HEK293 (cell line): ENCODE measurements around the gene MARVELD1.

Experiments used
- AEBP2 ChIP-seq: fragments of 450-650 bp; formaldehyde crosslinking; IDR thresholded peaks from 2 replicates; pipeline ENCODE4 v1.5.1; 2016; ENCODE audit warnings: missing biosample characterization, missing genetic modification characterization, borderline replicate concordance
- BCL11B ChIP-seq: fragments of 450-650 bp; formaldehyde crosslinking; IDR thresholded peaks from 2 replicates; pipeline ENCODE4 v1.5.1; 2016; ENCODE audit warnings: low read depth, missing biosample characterization, missing genetic modification characterization
- KLF9 ChIP-seq: fragments of 450-650 bp; formaldehyde crosslinking; IDR thresholded peaks from 2 replicates; pipeline ENCODE4 v1.5.1; 2016; ENCODE audit warnings: missing biosample characterization, missing genetic modification characterization, low read depth
- PRDM10 ChIP-seq: fragments of 450-650 bp; formaldehyde crosslinking; IDR thresholded peaks from 2 replicates; pipeline ENCODE4 v1.5.1; 2016; ENCODE audit warnings: missing biosample characterization, missing genetic modification characterization
- TRIM28 ChIP-seq: IDR thresholded peaks from 2 replicates; pipeline ENCODE4 v1.6.1; 2011; ENCODE audit warnings: low read length, control low read depth, borderline replicate concordance
- WT1 ChIP-seq: fragments of 450-650 bp; formaldehyde crosslinking; IDR thresholded peaks from 2 replicates; pipeline ENCODE4 v1.5.1; 2016; ENCODE audit warnings: missing biosample characterization, missing genetic modification characterization
- YY1 ChIP-seq: fragments of 450-650 bp; formaldehyde crosslinking; IDR thresholded peaks from 2 replicates; pipeline ENCODE4 v1.5.1; 2018; ENCODE audit warnings: missing biosample characterization, missing genetic modification characterization
- ZBTB1 ChIP-seq: fragments of 450-650 bp; formaldehyde crosslinking; IDR thresholded peaks from 2 replicates; pipeline ENCODE4 v1.5.1; 2016; ENCODE audit warnings: missing biosample characterization, missing genetic modification characterization
- ZFP41 ChIP-seq: fragments of 450-650 bp; formaldehyde crosslinking; IDR thresholded peaks from 2 replicates; pipeline ENCODE4 v1.5.1; 2016; ENCODE audit warnings: missing biosample characterization, missing genetic modification characterization, borderline replicate concordance
- ZNF138 ChIP-seq: fragments of 450-650 bp; formaldehyde crosslinking; IDR thresholded peaks from 2 replicates; pipeline ENCODE4 v1.5.1; 2016; ENCODE audit warnings: missing biosample characterization, missing genetic modification characterization, borderline replicate concordance
- ZNF155 ChIP-seq: fragments of 450-650 bp; formaldehyde crosslinking; IDR thresholded peaks from 2 replicates; pipeline ENCODE4 v1.5.1; 2016; ENCODE audit warnings: missing biosample characterization, missing genetic modification characterization
- ZNF202 ChIP-seq: fragments of 450-650 bp; formaldehyde crosslinking; IDR thresholded peaks from 2 replicates; pipeline ENCODE4 v1.5.1; 2016; ENCODE audit warnings: missing biosample characterization, missing genetic modification characterization, borderline replicate concordance
- ZNF266 ChIP-seq: fragments of 450-650 bp; formaldehyde crosslinking; IDR thresholded peaks from 2 replicates; pipeline ENCODE4 v1.5.1; 2016; ENCODE audit warnings: missing biosample characterization, missing genetic modification characterization, low read depth
- ZNF311 ChIP-seq: fragments of 450-650 bp; formaldehyde crosslinking; IDR thresholded peaks from 2 replicates; pipeline ENCODE4 v1.5.1; 2017; ENCODE audit warnings: missing biosample characterization, missing genetic modification characterization, borderline replicate concordance
- ZNF324 ChIP-seq: fragments of 450-650 bp; formaldehyde crosslinking; IDR thresholded peaks from 2 replicates; pipeline ENCODE4 v1.5.1; 2016; ENCODE audit warnings: missing biosample characterization, missing genetic modification characterization
- ZNF341 ChIP-seq: fragments of 450-650 bp; formaldehyde crosslinking; IDR thresholded peaks from 2 replicates; pipeline ENCODE4; 2016; ENCODE audit warnings: low read depth, missing biosample characterization, missing genetic modification characterization
- ZNF398 ChIP-seq: fragments of 450-650 bp; formaldehyde crosslinking; IDR thresholded peaks from 2 replicates; pipeline ENCODE4 v1.5.1; 2017; ENCODE audit warnings: missing biosample characterization, missing genetic modification characterization
- ZNF426 ChIP-seq: fragments of 450-650 bp; formaldehyde crosslinking; IDR thresholded peaks from 2 replicates; pipeline ENCODE4 v1.5.1; 2017; ENCODE audit warnings: missing biosample characterization, missing genetic modification characterization, mild to moderate bottlenecking, inconsistent platforms, moderate library complexity
- ZNF433 ChIP-seq: fragments of 450-650 bp; formaldehyde crosslinking; IDR thresholded peaks from 2 replicates; pipeline ENCODE4 v1.5.1; 2016; ENCODE audit warnings: missing biosample characterization, missing genetic modification characterization, low read depth
- ZNF530 ChIP-seq: fragments of 450-650 bp; formaldehyde crosslinking; IDR thresholded peaks from 2 replicates; pipeline ENCODE4 v1.5.1; 2016; ENCODE audit warnings: low read depth, missing biosample characterization, missing genetic modification characterization
- ZNF571 ChIP-seq: fragments of 450-650 bp; formaldehyde crosslinking; IDR thresholded peaks from 2 replicates; pipeline ENCODE4 v1.5.0; 2017; ENCODE audit warnings: missing biosample characterization, missing genetic modification characterization
- ZNF580 ChIP-seq: fragments of 450-650 bp; formaldehyde crosslinking; IDR thresholded peaks from 2 replicates; pipeline ENCODE4 v1.5.1; 2016; ENCODE audit warnings: missing biosample characterization, missing genetic modification characterization
- ZNF596 ChIP-seq: fragments of 450-650 bp; IDR thresholded peaks from 2 replicates; pipeline ENCODE4 v1.5.0; 2018; ENCODE audit warnings: missing biosample characterization, mild to moderate bottlenecking, missing genetic modification characterization, moderate library complexity
- ZNF610 ChIP-seq: fragments of 450-650 bp; formaldehyde crosslinking; IDR thresholded peaks from 2 replicates; pipeline ENCODE4 v1.5.1; 2016; ENCODE audit warnings: missing biosample characterization, missing genetic modification characterization, borderline replicate concordance
- ZNF621 ChIP-seq: fragments of 450-650 bp; formaldehyde crosslinking; IDR thresholded peaks from 2 replicates; pipeline ENCODE4 v1.5.1; 2017; ENCODE audit warnings: missing biosample characterization, missing genetic modification characterization
- ZNF623 ChIP-seq: fragments of 450-650 bp; formaldehyde crosslinking; IDR thresholded peaks from 2 replicates; pipeline ENCODE4 v1.5.1; 2016; ENCODE audit warnings: missing biosample characterization, missing genetic modification characterization
- ZNF624 ChIP-seq: fragments of 450-650 bp; formaldehyde crosslinking; IDR thresholded peaks from 2 replicates; pipeline ENCODE4 v1.5.1; 2017; ENCODE audit warnings: missing biosample characterization, missing genetic modification characterization
- ZNF658 ChIP-seq: fragments of 450-650 bp; formaldehyde crosslinking; IDR thresholded peaks from 2 replicates; pipeline ENCODE4; 2016; ENCODE audit warnings: missing biosample characterization, missing genetic modification characterization
- ZNF677 ChIP-seq: fragments of 450-650 bp; IDR thresholded peaks from 2 replicates; pipeline ENCODE4 v1.5.0; 2018; ENCODE audit warnings: missing biosample characterization, mild to moderate bottlenecking, missing genetic modification characterization, moderate library complexity
- ZSCAN30 ChIP-seq: fragments of 450-650 bp; IDR thresholded peaks from 2 replicates; pipeline ENCODE4 v1.5.1; 2018; ENCODE audit warnings: missing biosample characterization, mild to moderate bottlenecking, missing genetic modification characterization, moderate library complexity
- ZSCAN5A ChIP-seq: fragments of 450-650 bp; formaldehyde crosslinking; IDR thresholded peaks from 2 replicates; pipeline ENCODE4 v1.5.1; 2016; ENCODE audit warnings: missing biosample characterization, missing genetic modification characterization

MARVELD1 gene

GRCh38 chr10:97686962-97687784, 26.4 kb upstream of the MARVELD1 start, which contains the start of gene AVPI1 (continued):
- TF ChIP-seq ZSCAN5A (peak; percentile 71), TRIM28 (peak; percentile 83), ZNF658 (no peak), ZNF324 (tag by site-specific recombination) (peak; percentile 55), ZNF596 (tag by site-specific recombination) (peak; percentile 57), ZNF398 (peak; percentile 80), ZNF571 (no peak), KLF9 (tag by site-specific recombination) (peak; percentile 100), ZNF677 (no peak), ZFP41 (tag by site-specific recombination) (no peak), AEBP2 (tag by site-specific recombination) (no peak), ZBTB1 (tag by site-specific recombination) (peak; percentile 99), PRDM10 (tag by site-specific recombination) (peak; percentile 62), ZNF266 (no peak), ZNF433 (tag by site-specific recombination) (no peak), ZNF426 (tag by site-specific recombination) (no peak), WT1 (tag by site-specific recombination) (peak; percentile 76), ZNF580 (tag by site-specific recombination) (no peak), YY1 (tag by site-specific recombination) (no peak), ZNF624 (no peak), ZNF610 (tag by site-specific recombination) (peak; percentile 88), ZNF623 (tag by site-specific recombination) (no peak), ZNF530 (tag by site-specific recombination) (no peak), BCL11B (tag by site-specific recombination) (peak; percentile 90), ZNF155 (tag by site-specific recombination) (no peak), ZNF341 (tag by site-specific recombination) (peak; percentile 97), ZSCAN30 (tag by site-specific recombination) (peak; percentile 76), ZNF138 (no peak), ZNF311 (no peak), ZNF621 (tag by site-specific recombination) (no peak), ZNF202 (no peak)
